ENCODE measurements around the gene CACNA2D3.

DNA sequence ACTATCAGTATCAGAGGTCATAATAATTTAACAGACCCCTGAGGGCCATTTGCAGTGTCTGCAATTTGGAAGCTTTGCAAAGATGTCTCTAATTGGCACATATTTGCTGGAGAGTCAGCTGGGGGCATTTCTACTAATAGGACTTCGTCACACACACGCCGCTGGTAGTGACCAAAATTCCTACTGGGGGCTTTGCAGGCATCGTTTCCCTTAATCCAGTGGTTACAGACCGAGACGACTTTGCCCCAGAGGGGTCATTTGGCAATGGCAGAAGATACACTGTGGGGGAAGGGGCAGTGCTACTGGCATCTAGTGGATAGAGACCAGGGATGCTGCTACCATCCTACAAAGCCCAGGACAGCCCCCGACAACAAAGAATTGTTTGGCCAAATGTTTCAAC lies 956.5 kb downstream of the CACNA2D3 start:
- TF ChIP-seq GATA3 (IDR thresholded peaks at IDR 0.05; ENCODE audit: low read depth, low read length), result no peak
- no peak for TF ChIP-seq GATA2 (IDR thresholded peaks at IDR 0.05; ENCODE audit: low read depth, low read length)
